Glomerular visceral epithelial cell (primary cell): ENCODE data around the gene CES2.
"Not testable (repeated sequence)": the region's sequence is repeated elsewhere in the genome, so short reads cannot be mapped to it uniquely, and the experiment has no call there.

Experiments
- DNase-seq: peaks from one replicate; pipeline ENCODE4 v3.0.0-alpha.2; 2016; ENCODE audit errors: extremely low spot score

Gene CES2, protein sequence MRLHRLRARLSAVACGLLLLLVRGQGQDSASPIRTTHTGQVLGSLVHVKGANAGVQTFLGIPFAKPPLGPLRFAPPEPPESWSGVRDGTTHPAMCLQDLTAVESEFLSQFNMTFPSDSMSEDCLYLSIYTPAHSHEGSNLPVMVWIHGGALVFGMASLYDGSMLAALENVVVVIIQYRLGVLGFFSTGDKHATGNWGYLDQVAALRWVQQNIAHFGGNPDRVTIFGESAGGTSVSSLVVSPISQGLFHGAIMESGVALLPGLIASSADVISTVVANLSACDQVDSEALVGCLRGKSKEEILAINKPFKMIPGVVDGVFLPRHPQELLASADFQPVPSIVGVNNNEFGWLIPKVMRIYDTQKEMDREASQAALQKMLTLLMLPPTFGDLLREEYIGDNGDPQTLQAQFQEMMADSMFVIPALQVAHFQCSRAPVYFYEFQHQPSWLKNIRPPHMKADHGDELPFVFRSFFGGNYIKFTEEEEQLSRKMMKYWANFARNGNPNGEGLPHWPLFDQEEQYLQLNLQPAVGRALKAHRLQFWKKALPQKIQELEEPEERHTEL

GRCh38 chr16:66935314-66936011 lies at the start of gene CES2:
TSS of gene CES2 (plus strand) at chr16:66935516. CDS start at chr16:66935636, 120 bp downstream.
- DNase-seq = peak; percentile 73

- DNase-seq = no peak
These were observed 49.0 kb upstream of the CES2 start for GRCh38 chr16:66886321-66886720.

DNA sequence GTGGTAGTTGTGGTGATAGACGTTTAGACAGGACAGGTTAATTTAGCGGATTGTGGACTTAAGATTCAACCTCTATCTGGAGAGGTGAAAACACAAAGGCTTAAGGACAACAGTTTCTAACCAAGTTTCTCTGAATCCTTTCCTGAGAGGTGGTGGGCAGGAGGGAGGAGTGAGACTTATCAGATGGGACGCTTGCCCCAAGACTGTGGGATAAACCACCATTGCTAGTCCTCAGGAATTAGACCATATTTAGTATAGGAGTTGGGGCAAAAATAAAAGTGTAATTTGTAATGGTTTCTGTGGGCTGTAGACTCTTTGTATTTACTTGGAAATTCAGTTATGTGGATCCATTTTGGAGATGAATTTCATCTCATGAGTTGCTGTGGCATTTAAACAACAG lies 48.4 kb upstream of the CES2 start:
- no peak for DNase-seq

DNA sequence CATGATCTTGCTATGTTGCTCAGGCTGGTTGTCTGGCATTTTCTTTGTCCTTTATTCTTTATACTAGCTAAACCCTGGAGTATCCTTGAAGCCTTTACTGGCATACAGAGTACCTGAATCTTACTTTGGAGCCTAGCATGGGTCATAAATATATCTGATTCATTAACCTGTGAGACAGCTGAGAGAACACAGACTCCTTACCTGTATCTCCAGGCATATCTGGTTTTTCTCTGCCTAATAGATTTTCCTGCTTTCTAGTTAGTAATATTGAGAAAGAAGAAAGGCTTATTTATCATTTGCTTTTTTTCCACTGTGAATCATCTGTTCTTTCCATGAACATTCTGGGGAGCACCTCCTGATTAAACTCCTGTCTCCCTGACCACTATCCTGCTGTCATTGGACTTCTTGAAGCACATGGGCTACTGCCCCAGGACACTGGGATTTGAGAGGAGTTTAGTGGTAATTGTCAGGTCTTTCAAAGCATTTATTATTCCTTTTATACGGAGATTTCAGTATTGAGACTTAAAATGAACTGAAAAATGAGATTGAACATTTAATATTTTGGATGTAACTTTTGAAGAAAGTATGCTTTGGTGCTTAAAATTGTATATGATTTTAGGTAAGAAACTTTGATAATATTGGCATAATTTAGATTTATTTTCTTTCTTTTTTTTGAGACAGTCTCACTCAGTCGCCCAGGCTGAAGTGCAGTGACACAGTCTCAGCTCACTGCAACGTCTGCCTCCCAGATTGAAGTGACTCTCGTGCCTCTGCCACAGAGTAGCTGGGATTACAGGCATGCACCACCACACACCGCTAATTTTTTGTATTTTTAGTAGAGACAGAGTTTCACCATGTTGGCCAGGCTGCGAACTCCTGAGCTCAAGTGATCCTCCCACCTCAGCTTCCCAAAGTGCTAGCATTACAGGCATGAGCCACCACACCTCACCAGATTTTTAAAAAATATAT lies 46.4 kb upstream of the CES2 start:
- no peak for DNase-seq

DNA sequence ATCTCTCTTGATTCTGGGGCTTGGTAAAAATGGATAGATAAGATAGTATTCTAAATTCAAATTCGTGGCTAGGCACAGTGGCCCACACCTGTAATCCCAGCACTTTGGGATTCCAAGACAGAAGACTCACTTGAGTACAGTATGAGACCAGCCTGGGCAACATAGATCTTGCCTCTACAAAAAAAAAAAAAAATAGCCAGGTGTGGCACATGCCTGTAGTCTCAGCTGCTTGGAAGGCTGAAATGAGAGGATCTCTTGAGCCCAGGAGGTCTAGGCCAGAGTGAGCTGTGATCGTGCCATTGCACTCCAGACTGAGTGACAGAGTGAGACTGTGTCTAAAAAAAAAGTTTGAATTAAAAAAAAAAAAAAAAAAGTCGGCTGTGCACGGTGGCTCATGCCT lies 45.7 kb upstream of the CES2 start:
- DNase-seq = no peak

GRCh38 chr16:66890799-66891198 lies 44.5 kb upstream of the CES2 start:
- no peak for DNase-seq

- no peak for DNase-seq
These were observed 44.0 kb upstream of the CES2 start for GRCh38 chr16:66891360-66891759.

DNA sequence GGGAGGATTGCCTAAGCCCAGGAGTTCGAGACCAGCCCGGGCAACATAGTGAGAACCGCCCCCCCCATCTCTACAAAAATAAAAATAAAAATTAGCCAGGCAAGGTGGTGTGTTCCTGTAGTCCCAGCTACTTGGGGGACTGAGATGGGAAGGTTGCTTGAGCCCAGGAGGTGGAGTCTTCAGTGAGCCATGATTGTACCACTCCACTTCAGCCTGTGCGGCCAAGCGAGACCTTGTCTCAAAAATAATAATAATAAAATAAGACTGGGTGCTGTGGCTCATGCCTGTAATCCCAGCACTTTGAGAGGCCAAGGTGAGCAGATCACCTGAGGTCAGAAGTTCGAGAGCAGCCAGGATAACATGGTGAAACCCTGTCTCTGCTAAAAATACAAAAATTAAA lies 43.5 kb upstream of the CES2 start:
- DNase-seq = no peak

- no peak for DNase-seq
These were observed 41.3 kb upstream of the CES2 start for GRCh38 chr16:66894055-66894454.

DNA sequence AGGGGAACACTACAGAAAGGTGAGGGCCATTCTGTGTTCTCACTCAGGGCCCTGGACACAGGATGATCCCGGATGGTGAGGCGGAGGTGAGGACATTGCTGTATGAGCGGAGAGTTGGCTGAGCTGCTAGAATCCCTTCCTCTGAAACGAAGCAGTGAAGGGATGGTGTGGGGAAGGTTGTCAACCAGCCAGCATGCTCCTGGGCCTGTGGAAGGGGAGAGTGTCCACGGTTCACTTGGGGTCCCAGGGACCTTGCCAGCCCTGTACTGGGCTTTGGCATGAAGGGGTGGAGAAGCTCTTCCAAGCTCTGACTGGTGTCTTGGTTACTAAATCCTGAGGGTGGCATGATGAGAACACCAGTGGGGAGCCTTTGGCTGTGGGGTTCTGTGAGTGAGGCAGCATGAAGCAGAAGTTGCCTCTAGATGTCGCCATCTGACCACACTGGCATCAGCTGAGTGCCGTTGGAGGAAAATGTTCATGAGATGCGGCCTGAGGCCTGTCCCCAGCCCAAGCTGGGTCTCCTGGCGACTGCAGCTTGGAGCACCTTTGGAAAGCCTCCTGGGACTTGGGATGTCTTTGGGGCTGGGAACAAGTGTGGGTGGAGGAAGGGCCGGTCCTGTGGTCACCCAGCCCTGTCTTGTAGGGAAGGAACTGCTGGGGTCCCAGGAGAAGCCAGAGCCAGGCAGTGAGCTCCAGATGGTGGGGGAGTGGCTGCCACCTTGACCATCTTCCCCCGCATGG lies 40.2 kb upstream of the CES2 start:
- peak; percentile 76 for DNase-seq

DNA sequence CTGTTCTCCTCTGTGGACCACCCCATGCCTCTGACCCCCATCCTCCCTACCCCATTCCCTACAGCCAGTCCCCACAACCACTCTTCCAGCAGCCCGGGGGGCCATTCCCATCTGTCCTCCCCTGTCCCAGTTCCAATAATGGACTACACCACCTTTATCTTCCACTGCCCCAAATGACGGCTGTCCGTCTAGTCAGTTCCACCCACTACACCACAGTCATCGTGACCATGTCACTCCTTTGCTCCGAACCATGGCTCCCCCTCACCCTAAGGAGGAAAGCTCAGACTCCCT lies 39.7 kb upstream of the CES2 start:
- DNase-seq = no peak

DNA sequence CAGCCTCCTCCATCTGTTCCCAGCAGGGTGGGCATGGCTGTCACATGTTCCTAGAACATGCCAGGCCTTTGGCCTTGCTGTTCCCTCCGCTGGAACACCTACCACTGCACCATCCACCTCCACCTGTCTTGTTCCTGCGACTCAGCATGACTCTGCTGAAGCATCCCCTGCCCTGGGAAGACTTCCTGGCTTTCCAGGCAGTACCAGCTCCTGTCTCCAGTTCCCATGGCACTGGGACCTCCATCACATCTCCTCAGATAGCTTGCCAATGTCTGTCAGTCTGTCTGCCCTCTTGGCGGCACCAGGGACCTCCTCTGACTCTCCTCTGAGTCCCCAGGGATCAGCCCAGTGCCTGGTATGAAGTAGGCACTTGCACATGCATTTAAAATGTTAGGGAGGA lies 39.3 kb upstream of the CES2 start:
- DNase-seq = no peak

DNA sequence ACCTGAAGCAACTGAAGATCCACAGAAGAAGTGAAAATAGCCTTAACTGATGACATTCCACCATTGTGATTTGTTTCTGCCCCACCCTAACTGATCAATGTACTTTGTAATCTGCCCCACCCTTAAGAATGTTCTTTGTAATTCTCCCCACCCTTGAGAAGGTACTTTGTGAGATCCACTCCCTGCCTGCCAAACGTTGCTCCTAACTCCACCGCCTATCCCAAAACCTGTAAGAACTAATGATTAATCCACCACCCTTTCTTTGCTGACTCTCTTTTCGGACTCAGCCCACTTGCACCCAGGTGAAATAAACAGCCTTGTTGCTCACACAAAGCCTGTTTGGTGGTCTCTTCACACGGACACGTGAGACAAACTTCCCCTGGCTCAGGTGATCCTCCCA lies 38.6 kb upstream of the CES2 start:
- not testable (repeated sequence) for DNase-seq

DNA sequence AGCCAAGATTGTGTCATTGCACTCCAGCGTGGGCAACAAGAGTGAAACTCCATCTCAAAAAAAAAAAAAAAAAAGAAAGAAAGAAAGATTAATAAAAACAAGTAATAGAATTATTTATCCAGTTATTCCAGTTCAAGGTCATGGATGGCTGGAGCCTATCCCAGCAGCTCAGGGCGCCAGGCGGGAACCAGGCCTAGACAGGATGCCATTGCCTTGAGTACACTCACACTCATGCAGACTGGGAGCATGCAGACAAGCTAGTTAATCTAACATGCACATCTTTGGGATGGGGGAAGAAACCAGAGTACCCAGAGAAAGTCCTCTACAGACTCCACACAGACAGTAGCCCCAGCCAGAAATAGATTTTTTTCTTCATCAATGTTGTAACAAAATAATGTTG lies 37.1 kb upstream of the CES2 start:
- peak; percentile 74 for DNase-seq

DNA sequence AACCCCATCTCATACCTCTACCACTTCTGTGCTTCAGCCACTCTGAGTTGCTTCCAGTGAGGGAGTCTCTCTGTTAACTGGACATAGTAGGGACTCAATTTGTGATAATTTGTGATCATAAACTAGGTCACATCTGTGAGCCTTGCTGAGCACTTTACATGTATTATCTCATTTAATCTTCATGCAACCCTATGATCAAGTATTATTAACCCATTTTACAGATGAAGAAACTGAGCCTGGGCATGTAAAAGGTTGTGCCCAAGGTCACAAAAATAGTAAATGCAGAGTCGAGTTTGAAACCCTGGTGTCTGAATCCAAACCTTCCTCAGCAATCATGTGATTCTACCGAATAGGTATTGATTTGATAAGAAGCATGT lies 36.4 kb upstream of the CES2 start:
- DNase-seq = no peak

DNA sequence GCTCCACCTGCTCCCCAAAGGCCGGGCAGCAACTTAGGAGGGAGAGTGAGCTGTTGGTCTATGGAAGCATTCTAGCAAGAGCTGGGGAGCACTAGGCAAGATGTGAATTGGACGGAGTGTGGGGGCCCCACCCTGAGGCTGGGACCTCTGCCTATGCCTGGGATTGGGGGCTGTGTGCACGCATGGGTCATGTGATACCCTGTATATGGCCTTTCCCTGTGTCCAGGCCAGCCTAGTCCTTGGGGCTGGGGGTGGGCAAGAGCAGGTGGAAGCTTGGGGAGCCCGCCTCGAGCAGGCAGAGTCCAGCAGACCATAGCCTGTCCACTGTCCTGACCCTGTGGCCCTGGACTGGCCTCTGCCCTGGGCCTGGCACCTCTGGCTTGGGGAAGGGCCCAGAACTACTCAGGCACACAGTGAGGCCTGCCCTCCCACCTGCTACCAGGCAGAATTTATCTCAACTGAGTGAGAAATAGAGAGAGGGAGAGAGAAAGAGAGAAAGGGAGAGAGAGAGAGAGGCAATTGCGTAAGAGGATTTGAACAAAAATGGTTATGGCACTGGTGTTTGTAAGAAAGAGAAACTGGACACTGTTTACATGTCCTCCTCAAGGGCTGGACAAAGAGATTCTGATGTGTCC lies 35.9 kb upstream of the CES2 start:
- no peak for DNase-seq

DNA sequence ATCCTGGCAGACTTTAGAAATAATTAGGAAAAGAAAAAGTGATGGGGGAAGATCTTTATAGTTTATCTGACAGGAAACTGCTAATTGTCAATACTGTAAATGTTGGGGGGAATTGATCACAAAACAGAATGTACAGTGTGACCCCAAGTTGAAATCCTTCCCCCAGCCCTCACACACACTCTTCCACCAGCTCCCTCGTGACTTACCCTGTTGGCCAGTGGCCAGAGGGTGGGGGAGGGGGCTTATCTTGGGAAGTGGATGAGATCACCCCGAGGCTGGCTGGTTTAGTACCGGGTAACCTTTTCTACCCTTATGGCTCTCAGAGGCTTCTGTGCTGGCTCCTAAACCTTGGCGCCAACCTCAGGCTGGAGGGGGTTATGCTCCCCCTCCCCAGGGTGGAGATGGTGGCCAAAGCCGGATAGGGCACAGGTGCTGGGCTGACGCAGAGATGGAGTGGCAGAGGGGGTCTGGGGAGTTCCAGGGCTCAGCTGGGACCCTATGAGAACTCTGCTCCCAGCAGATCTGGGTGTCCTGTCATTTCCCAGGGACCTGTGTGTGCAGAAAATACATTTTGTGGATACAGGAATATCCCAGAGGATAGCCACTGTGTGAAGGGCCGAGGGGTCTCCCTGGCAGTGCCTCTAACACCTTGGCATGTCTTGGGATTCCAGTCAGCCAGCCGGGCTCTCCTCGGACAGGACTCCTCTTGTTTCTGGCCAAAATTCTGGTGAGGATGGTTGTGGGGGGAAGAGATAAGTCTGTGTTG lies 35.2 kb upstream of the CES2 start:
- peak; percentile 87 for DNase-seq

- DNase-seq = no peak
These were observed 34.4 kb upstream of the CES2 start for GRCh38 chr16:66900721-66901441.

- no peak for DNase-seq
These were observed 33.7 kb upstream of the CES2 start for GRCh38 chr16:66901626-66902025.
